HG02642 (cell line): Measurements from ENCODE around the gene PFN2.
"Not testable (repeated sequence)": the region's sequence is repeated elsewhere in the genome, so short reads cannot be mapped to it uniquely, and the experiment has no call there.

Experiments used
- ATAC-seq: cut with Tn5 transposase; IDR thresholded peaks from one replicate; pipeline ENCODE4 v1.9.1; 2021; ENCODE audit warnings: mild to moderate bottlenecking; ENCODE audit not compliant: unreplicated experiment, poor library complexity

PFN2 gene, protein sequence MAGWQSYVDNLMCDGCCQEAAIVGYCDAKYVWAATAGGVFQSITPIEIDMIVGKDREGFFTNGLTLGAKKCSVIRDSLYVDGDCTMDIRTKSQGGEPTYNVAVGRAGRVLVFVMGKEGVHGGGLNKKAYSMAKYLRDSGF

DNA sequence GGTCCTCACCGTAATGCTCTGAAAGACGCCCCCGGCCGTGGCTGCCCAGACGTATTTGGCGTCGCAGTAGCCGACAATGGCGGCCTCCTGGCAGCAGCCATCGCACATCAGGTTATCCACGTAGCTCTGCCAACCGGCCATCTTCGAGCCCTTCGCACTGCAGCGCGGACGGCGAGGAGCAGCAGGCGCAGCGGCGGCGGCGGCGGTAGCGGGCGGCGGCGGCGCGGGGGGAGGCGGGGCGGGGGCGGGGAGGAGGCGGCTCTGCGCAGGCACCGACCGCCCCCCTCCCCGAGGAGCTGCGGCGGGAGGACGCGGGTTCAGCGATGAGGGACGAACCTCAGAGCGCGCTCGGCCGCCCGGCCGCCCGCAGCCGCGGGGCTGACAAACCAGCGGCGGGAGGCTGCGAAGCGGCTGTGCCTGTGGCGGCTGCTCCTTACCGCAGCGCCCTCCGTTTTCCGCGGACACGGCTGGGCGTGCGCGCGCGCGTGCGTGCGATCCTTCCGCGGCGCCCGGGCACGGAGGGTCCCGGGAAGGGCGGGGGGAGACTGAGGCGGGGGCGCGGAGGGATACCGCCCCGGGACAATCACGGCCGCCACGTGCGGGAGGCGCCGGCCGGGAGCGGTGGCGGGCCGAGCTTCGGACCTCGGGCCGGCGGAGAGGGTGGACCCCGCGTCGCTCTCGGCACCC, at the start of gene PFN2:
Gene PFN2 (minus strand): TSS at position 180 of the 687 bp plus-strand sequence. CDS start 39 bp downstream, at position 141.
- ATAC-seq = peak; percentile 55

DNA sequence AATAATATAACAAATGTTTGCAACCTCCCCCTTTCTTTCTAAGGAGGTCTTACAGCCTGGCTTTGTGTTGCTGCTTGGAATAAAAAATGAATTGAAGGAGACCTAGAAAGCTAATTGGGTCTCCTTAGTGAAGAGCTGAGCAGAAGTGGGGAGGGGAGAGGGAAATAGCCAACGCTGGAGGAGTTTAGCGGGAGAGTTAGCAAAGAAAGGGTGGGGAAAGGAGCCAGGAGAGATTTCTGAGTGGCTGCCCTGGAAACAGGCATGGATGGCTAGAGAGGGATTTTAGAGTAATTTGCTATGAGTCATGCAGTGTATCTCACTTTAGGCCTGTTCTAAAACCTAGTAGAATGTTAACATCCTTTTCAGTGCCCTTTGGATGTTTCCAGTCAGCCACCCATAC, 45.2 kb upstream of the PFN2 start:
- ATAC-seq = no peak

DNA sequence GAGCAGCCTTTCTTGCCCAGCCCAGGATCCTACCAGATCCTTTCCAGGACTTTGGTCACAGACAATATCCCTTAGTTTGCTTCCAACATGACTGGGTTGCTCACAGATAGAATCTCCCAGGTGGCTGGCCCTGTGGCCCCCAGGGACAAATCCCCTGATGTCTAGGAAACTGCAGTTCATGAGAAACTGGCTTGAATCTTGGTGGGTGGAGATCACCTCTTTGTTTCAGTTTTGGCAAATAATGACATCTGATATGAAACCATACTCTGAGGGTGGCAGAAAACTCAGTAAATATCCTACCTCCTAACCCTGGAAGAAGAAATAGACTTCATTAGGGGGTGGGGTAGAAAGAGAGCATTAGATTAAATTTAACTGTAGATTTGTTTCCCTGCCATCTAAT, 44.1 kb upstream of the PFN2 start:
- no peak for ATAC-seq

DNA sequence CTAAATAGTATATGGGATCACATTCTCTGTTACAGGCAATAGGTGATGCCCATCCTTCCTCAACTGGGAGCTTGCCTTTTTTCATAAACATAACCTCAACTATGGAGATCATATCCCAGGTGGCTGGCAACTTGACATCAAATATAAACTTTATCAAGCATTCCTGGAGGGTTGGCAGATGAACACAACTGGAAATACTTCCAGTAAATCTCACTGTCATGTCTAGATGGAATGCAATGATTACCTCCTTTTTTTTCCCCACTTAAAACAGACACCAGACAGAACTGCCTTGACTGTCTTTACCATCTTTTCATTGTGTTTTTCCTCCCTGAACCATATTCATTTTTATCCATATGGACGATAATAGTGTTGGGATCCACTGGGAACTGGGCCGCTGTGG, 43.1 kb upstream of the PFN2 start:
- no peak for ATAC-seq

DNA sequence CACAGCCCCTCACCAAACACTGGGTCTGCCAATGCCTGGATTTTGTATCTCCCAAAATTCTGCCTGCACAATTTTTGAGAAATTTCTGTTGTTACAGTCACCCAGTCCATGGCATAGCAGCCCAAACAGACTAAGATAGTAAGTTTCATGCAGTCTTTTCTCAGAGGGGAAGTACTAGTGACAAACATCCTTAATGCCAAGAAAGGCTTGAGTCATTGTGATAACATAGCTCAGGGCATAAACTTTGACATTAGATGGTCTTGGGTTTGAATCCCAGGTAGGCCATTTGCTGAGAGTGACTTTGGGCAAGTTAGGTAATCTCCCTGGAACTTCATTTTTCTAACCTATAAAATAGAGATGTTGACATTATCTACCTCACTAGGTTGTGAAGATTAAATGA, 36.1 kb upstream of the PFN2 start:
- no peak for ATAC-seq

DNA sequence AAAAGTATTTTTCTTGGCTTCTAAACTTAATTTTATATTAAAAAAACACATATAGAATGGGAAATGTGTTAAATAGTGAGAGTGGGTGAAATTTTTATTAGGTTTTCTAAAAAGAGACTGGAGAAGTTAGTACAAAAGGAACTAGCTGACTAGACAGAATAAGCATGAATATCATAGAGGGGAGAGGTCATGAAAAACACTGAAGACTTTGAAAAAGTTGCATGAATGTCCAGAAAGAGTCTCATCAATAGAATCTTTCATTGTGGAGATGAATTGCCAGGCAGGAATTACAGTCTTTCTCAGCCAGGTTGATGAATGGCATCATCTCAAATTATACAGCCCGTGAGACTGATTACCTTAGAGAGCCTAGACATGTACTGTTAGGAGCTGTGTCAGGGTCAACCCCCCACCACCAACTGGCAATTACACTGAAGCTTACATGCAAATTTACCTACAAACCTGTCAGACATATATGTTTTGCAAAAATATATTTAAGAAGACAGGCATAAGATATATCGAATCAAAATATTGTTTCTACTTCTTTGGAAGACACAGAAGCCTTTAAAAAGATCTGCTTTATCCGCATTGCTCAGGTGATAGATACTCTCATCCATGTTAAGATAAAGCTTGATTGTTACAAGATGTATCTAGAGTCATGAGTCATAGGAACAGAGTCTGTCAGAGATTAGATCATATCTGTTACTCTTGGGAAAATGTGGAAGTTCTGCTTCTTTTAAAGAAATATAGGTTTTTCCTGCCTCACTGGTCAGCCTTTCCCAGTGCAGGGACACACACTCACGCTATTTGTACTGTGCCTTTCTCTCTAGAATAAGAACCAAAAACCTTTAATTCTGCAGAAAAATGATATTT, 34.8 kb upstream of the PFN2 start:
- no peak for ATAC-seq

DNA sequence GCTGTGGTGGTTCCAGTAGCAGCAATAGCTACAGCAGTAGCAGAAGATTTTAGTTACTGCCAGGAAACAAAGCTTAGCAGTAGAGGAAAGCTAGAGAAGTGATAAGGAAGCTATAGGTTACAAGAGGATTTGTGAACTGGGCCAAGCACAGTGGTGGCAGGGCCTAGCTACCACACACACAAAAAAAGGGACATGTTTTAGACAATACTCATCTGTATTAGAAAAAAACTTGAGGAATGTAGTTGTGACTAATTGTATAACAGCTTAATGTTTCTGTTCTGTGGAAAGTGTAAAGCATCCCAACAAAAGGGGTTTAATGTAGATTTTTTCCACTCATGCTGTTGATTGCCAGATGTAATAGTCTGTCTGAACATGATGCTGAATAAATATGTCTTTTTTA, 29.9 kb upstream of the PFN2 start:
- ATAC-seq = no peak

DNA sequence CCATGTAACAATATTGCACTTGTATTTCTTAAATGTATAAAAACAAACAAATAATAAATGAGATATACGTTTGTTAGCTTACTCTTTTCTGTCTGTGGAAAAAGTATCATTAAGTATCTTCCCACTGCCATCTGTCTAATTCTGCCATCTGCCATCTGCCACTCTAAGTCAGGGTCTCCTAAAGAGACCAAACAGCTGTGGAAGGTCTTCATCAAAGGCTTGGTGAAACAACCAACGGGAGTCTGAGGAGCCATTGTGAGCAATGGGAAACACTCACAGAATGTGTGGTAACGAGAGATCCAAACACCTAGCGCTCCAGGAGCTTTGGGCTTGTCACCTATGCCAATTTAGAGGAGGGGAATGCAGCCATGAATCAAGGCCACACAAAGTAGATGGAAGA, 28.7 kb upstream of the PFN2 start:
- no peak for ATAC-seq

DNA sequence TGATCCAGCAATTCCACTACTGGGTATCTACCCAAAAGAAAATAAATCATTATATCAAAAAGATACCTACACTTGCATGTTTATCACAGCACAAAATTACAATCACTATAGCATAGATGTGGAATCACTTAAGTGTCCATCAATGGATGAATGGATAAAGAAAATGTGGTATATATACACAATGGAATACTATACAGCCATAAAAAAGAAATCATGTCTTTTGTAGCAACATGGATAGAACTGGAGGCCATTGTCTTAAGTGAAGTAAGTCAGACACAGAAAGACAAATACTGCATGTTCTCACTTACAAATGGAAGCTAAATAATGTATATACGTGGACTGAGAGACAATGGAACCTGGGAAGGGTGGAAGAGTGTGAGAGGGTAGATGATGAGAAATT, 28.3 kb upstream of the PFN2 start:
- ATAC-seq = no peak

DNA sequence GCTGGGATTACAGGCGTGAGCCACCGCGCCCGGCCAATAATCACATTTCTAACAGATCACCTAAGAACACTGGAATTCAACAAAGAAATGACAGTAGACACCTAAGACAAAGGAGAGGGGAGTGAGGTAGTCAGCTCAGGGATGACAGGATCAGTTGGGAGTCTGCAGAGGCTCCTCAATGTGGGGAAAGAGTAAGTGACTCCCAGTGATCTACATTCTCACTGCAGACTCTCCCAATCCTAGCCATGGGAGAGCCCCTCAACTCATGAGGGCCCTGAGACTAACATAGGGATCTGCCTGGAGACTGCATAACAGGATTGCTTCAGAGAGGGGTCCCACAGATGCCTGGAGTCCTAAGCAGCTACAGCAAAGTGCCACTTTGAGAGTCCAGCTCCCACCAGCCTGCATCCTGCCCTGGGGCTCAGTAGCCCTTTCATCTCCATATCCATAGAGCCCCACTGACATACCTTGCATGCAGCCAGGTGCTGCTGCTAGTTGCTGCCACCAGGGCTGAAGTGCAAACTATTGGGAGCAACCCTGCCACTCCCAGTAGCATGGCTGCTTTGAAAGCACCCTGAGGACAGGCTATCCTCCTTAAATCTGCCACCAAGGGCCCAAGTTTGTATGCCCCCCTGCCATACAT, 21.8 kb upstream of the PFN2 start:
- ATAC-seq = no peak

DNA sequence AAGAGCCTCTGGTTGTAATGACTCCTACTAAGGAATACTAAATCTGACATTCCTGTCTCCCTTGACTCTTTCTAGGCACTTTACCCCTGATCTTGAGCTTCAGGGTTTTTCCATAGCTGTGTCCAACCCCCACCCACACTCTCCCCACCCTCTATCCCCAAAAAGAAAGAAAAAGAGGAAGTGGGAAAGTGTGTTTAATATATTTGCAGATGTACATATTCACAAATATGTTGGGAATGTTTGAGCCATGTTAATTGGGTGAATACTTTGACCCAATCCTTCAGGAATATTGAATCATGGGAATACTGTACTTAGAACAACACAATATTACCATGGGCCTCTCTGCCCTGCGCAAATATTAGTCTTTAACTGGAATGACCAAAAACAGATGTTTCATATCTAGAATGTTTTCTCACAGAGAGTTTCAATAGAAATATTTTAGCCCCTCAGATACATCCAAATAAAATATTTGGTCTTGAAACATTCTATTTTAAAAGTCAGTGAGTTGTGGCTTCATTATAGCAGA, 19.8 kb upstream of the PFN2 start:
- ATAC-seq = no peak

DNA sequence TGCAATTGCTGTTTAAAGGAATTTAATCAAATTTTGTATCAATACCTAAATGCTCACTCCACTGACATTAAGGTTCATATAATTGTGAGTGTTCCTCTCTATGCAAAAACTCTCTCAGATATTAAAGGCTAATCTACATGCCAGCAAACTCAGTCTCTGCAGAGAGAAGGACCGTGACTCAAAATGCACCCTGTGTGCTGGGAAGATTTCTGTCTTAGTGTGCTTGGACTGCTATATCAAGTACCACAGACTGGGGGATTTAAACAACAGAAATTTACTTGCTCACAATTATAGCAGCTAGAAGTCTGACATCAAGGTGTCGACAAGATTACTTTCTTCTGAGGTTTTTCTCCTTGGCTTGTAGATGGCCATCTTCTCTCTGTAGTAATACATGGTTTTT, 18.6 kb upstream of the PFN2 start:
- no peak for ATAC-seq

DNA sequence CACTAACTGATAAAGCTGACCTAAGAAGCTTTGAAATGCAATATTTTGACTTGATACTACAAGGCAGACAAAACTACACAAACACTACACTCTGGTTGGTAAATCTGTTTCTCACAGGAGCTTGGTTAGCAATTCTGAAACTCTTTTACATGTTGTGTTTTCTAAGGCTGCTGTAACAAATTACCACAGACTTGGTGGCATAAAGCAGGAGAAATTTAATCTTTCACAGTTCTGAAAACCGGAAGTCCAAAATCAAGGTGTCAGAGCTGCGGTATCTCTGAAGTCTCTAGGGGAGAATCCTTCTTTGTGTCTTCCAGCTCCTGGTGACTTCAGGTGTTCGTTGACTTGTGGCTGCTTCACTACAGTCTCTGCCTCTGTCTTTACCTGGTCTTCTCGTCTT, 12.9 kb upstream of the PFN2 start:
- no peak for ATAC-seq

DNA sequence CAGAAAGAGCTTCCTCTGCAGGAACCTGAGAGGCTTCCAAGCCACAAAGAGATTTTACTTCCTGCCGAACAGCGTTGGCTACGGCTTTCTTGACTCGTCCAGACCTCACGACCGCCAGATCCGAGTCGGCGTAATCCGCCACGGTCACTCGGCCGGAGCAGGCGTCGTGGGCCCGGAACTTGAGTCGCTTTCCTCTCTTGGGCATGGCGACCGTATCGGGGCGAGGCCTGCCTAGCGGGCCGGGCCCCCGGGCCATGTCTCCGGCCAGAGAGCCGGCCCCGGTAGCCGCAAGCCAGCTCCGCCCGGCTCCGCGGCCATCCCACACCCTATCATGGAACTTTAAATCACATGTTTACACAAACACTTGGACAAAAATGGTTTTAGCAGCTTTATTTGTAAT, 12.4 kb upstream of the PFN2 start:
- ATAC-seq = not testable (repeated sequence)

DNA sequence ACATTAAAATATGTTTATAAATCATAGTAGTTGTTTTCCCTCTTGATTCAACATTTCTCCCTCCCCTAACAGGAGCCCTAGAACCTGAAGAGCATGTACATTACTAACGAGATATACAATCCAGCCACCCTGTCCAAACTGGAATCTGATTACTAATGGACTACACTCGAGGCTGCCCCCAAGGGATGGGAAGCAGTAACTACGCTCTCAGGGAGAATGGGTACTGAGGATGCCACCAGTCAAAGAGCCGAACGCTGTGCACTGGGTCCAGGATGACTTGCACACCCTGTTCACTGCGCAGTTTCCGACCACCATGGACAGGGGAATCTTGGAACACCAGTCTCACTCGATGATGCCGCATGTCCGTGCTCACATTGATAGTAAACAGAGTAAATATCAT, 11.3 kb upstream of the PFN2 start:
- ATAC-seq = peak; percentile 60

DNA sequence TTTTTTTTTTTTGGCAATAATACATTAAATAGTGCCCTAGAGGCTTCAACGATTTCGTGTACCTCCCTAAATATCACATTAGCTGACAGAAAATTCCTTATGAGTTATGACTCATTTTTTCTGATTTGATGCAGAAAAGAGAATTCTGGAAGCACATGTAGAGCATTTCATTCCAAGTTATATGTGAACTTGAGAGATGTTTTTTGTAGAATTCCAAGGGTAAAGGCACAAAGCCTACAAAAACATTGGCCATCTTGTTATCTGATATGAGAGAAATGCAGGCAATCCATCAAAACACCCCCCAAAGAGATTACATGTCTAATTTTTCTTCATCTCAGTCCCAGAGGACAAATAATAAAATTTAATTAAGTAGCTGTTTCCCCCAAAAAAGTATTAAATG, 6.7 kb upstream of the PFN2 start:
- no peak for ATAC-seq

DNA sequence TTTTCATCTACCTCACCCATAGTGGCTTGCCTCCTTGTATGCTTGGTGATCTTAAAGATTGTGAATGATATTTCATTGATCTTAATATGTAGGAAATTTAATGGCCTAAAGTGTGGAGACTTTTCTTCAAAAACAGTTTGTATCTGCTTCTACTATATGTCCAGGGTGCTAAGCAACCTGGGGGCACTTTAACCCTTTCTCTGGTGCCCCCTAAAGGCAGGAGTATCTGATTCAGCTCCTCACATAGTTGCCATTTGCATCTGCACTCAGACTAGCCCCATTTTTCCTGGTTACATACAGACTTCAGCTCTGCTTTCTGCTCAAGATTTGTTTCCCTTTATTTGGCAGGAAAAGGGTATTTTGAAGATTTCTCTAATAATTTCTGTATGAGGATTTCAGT, 5.2 kb upstream of the PFN2 start:
- ATAC-seq = no peak

DNA sequence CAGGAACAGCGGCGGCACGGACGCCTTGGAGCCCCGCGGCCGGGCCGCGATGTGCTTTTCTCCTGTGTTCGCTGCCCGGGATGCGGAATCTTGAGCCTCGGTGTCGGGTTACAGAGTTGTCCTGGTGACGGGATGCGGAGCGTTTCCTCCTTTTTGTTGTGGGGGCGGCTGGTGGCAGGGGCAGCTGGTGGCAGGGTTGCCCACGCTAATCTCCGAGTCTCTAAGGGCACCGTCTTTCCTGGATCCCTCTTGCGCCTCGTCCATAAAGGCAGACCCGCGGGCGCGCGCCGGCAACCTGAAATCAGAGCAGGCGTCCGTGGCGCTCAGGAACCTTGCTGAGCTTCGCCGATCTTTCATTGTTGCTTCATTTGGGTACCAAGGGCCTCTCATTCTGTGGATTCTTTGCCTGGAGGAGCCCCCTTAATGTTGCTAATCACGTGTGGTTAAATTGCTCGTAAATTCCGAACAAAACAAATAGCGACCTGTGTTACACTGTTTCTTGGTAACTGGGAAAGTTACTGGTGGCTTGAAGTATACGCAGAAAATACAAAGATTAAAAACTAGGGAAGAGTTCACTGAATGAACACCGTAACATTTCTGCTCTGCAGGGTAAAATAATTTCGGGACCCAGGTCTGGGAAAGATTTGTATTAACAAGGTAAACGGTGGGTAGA, 844 bp upstream of the PFN2 start:
- peak; percentile 10 for ATAC-seq

DNA sequence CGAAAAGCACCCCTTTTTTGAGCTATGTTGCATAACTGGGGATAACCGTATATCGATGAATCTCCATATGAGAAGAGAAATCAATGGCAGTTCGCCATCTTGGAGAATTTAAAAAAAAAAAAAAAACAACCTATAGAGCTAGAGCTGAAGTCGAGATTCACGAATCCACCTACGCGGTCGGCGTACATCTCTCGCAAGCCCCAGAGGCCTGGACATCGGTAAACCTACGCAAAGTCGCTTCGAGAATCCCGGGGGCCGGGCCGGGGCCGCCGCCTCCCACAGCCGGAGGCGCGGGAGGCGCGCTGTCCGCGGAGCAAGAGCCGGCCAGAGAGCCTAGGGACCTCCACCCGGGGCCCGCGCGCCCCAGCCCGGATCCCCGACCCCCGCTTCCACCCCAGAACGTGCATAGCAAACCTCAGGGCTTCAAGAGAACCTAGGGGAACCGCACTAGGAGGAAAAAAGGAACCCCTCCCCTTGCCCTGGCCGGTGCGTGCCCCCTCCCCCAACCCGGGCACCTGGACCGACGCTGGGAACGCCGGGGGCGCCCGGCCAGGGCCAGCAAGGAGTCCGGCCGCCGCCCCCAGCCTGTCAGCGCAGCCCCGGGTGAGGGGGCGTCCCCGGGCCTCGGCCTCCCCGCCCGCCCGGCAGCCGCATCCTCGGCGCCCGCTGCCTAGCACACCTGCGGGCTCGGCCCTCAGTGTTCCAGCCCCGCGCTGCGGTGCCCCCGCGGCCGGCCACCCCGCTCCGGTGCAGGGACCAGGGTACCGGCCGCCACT, 567 bp downstream of the PFN2 start:
- peak; percentile 71 for ATAC-seq
